Measurements from ENCODE around the gene TMEM163. TPM values are rescaled to one million over a fixed set of nuclear protein-coding genes. Genes with fewer than 3 reads are reported as not detected.
"Not testable (repeated sequence)": the region's sequence is repeated elsewhere in the genome, so short reads cannot be mapped to it uniquely, and the experiment has no call there.

TMEM163 gene
- total RNA-seq, 4 donors from 2014 or later, result 0.27 to 4.7 (median 1.1) TPM

DNA sequence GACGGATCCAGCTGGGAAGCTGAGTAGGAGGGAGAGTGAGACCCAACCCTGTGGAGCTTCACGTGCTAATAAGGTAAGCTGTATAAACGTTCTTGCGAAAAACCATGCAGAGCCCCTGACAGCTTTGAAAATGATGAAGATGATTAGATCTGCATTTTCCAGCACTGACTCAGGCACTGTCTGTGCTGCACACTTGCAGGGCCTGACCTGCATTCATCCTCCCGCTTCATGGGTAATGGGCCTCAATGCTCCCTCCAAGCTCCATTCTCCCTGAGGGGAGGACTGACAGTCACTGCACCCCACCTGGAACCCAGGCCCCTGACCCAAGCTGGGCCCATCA is 205.4 kb downstream of the TMEM163 start:
- no peak for TF ChIP-seq POLR2A (IDR thresholded peaks at IDR 0.05)
- no peak for TF ChIP-seq CTCF (IDR thresholded peaks at IDR 0.05)
- Histone ChIP-seq H3K4me3 (replicated peaks in 1 of 3) (no peak overlapping the region), H3K9me3 (no peaks in the 10 kb centered on the region), H3K36me3 (no peaks in the 10 kb centered on the region), H3K27me3 (no peaks in the 10 kb centered on the region), H3K4me1 (no peaks in the 10 kb centered on the region), H3K27ac (no peak overlapping the region)
- no peak for DNase-seq
- intact Hi-C loops (cut with DNase I), result no loop called here
- WGBS, 2 donors, result 72 to 84% methylated on average over 4 to 5 of the region's 5 CpGs

GRCh38 chr2:134512734-134513464 is 205.9 kb downstream of the TMEM163 start:
- H3K9me3 ChIP-seq, result no peaks in the 10 kb centered on the region
- no peaks in the 10 kb centered on the region for H3K4me1 ChIP-seq
- WGBS, 2 donors, result 79 to 93% methylated on average over 4 of the region's 4 CpGs
- H3K27ac ChIP-seq, result no peak overlapping the region
- H3K36me3 ChIP-seq, result no peaks in the 10 kb centered on the region
- intact Hi-C loops (cut with DNase I), result no loop called here
- no peak for DNase-seq
- H3K27me3 ChIP-seq, result no peaks in the 10 kb centered on the region
- TF ChIP-seq POLR2A (IDR thresholded peaks at IDR 0.05) (no peak), CTCF (IDR thresholded peaks at IDR 0.05) (no peak)
- no peak overlapping the region for H3K4me3 ChIP-seq (replicated peaks in 1 of 3)

DNA sequence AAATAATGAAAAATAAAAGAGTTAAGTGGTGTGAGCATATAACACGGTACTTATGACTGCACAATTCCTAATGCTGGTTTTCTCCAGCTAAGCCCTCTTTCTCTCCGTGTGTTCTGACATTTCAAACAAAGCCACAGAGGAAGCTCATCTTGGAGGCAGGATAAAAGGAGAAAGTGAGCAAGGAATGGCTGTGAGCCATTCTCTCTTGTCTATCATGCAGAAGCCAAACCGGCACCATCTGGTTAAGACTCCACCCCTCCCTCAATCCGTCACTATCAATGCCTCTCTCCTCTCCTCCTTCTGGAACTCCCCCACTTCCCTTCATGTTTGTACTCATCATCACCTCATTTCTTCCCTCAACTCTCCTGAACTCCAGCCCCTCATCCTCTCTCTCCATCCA is 210.4 kb downstream of the TMEM163 start:
- intact Hi-C loops (cut with DNase I), result no loop called here
- Histone ChIP-seq H3K9me3 (no peaks in the 10 kb centered on the region), H3K27ac (no peak overlapping the region), H3K4me3 (replicated peaks in 1 of 3) (no peak overlapping the region), H3K27me3 (no peaks in the 10 kb centered on the region), H3K4me1 (no peaks in the 10 kb centered on the region), H3K36me3 (no peaks in the 10 kb centered on the region)
- no peak for DNase-seq
- WGBS, 2 donors, result 60 to 65% methylated on average over 4 of the region's 4 CpGs
- TF ChIP-seq CTCF (IDR thresholded peaks at IDR 0.05), result no peak

DNA sequence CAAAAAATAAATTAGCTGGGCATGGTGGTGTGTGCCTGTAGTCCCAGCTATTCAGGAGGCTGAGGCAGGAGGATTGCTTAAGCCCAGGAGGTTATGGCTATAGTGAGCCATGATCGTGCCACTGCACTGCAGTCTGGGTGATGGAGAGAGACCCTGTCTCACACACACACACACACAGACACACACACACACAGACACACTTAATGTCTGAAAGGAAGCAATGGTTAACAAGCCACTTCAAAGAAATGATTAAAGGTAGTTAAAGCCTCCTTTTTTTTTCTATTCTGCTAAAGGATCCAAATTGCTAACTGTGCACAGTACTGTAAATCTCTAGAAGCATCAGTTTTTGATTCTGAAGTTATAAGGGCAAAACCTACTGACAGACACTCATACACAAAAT is 211.1 kb downstream of the TMEM163 start:
- H3K27ac ChIP-seq, result no peak overlapping the region
- H3K4me3 ChIP-seq (replicated peaks in 1 of 3), result no peak overlapping the region
- no peaks in the 10 kb centered on the region for H3K27me3 ChIP-seq
- intact Hi-C loops (cut with DNase I), result no loop called here
- TF ChIP-seq CTCF (IDR thresholded peaks at IDR 0.05) (no peak), POLR2A (IDR thresholded peaks at IDR 0.05) (no peak)
- DNase-seq, result no peak
- WGBS, 2 donors, result 100% methylated on average over 1 of the region's 1 CpG
- no peaks in the 10 kb centered on the region for H3K4me1 ChIP-seq
- H3K9me3 ChIP-seq, result no peaks in the 10 kb centered on the region
- no peaks in the 10 kb centered on the region for H3K36me3 ChIP-seq

DNA sequence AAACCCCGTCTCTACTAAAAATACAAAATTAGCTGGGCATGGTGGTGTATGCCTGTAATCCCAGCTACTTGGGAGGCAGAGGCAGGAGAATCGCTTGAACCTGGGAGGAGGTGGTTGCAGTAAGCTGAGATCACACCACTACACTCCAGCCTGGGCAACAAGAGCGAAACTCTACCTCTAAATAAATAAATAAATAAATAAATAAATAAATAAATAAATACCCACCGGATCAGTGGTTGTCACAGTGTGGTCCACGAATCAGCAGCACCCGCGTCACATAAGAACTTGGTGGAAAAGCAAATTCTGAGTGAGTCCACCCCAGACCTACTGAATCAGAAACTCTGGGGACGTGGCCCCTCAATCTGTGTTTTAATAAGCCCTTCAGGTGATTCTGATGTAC is 211.6 kb downstream of the TMEM163 start:
- H3K4me1 ChIP-seq; H3K27ac ChIP-seq; H3K4me3 ChIP-seq (replicated peaks in 1 of 3); H3K9me3 ChIP-seq; H3K27me3 ChIP-seq; DNase-seq; H3K36me3 ChIP-seq; intact Hi-C loops (cut with DNase I): not testable (repeated sequence)
- 87 to 89% methylated on average over 8 of the region's 8 CpGs for WGBS, 2 donors

GRCh38 chr2:134505446-134505845 is 213.4 kb downstream of the TMEM163 start:
- no peak for TF ChIP-seq POLR2A (IDR thresholded peaks at IDR 0.05)
- TF ChIP-seq CTCF (IDR thresholded peaks at IDR 0.05), result no peak
- DNase-seq, result no peak
- H3K4me1 ChIP-seq, result no peaks in the 10 kb centered on the region
- H3K9me3 ChIP-seq, result no peaks in the 10 kb centered on the region
- intact Hi-C loops (cut with DNase I), result no loop called here
- no peak overlapping the region for H3K27ac ChIP-seq
- no peak overlapping the region for H3K4me3 ChIP-seq (replicated peaks in 1 of 3)
- H3K27me3 ChIP-seq, result no peaks in the 10 kb centered on the region
- no peaks in the 10 kb centered on the region for H3K36me3 ChIP-seq
- 79 to 86% methylated on average over 9 of the region's 9 CpGs for WGBS, 2 donors

Data from thyroid gland (tissue), 4 donors.